HG03575 (cell line): ENCODE measurements around the gene MMP10.
"Not testable (repeated sequence)": the region's sequence is repeated elsewhere in the genome, so short reads cannot be mapped to it uniquely, and the experiment has no call there.

Experiments used
- ATAC-seq: cut with Tn5 transposase; IDR thresholded peaks from one replicate; pipeline ENCODE4 v1.9.1; 2021; ENCODE audit not compliant: unreplicated experiment, insufficient number of reproducible peaks, low FRiP score; ENCODE audit errors: extremely low read depth

Gene MMP10

GRCh38 chr11:102746746-102747578 lies 33.5 kb downstream of the MMP10 start:
- ATAC-seq = not testable (repeated sequence)

- ATAC-seq = no peak
These were observed 45.8 kb downstream of the MMP10 start for GRCh38 chr11:102734650-102735049.

- no peak for ATAC-seq
These were observed 47.1 kb downstream of the MMP10 start for GRCh38 chr11:102733232-102733875.

- ATAC-seq = not testable (repeated sequence)
These were observed 49.5 kb downstream of the MMP10 start for GRCh38 chr11:102730944-102731343.

GRCh38 chr11:102729849-102730815 lies 50.3 kb downstream of the MMP10 start:
- no peak for ATAC-seq

GRCh38 chr11:102727890-102728289 lies 52.5 kb downstream of the MMP10 start:
- no peak for ATAC-seq

GRCh38 chr11:102724904-102725500 lies 55.4 kb downstream of the MMP10 start, which contains the start of gene MMP8:
MMP8 (minus strand) TSS chr11:102724954; CDS start chr11:102724855, 99 bp downstream.
- ATAC-seq = no peak

- no peak for ATAC-seq
These were observed 57.6 kb downstream of the MMP10 start for GRCh38 chr11:102722821-102723220.
